ENCODE results near the gene PIEZO2.

DNA sequence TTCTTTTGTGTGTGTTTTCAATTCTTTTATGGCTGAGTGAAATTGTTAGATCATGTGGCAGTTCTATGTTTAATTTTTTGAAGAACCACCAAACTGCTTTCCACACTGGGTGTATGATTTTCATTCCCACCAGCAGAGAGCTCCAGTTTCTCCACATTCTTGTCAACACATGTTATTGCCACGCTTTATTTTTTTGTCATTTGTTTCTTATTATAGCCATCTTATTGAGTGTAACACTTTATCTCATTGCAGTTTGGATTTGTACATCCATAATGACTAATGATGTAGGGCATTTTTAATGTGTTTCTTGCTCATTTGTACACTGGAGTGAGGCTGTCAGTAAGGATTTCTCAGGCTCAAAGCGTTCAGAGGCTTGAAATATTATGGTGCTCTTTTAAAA, 184.2 kb downstream of the PIEZO2 start:
- TF ChIP-seq, protein P1, sequence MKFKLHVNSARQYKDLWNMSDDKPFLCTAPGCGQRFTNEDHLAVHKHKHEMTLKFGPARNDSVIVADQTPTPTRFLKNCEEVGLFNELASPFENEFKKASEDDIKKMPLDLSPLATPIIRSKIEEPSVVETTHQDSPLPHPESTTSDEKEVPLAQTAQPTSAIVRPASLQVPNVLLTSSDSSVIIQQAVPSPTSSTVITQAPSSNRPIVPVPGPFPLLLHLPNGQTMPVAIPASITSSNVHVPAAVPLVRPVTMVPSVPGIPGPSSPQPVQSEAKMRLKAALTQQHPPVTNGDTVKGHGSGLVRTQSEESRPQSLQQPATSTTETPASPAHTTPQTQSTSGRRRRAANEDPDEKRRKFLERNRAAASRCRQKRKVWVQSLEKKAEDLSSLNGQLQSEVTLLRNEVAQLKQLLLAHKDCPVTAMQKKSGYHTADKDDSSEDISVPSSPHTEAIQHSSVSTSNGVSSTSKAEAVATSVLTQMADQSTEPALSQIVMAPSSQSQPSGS (IDR thresholded peaks at IDR 0.05; ENCODE audit: low read length) = no peak
- no peak for TF ChIP-seq KDM1A (IDR thresholded peaks at IDR 0.05; ENCODE audit: borderline replicate concordance, low read length)
